Astrocyte of the spinal cord (primary cell): Measurements from ENCODE around the gene CRYGD.

Experiments used
- DNase-seq: peaks from one replicate; pipeline ENCODE4 v3.0.0; 2011; ENCODE audit warnings: low read depth, low spot score
- H3K4me3 ChIP-seq: 2 replicates; pipeline ENCODE4 v1.5.1; 2011; ENCODE audit warnings: low read depth, mild to moderate bottlenecking, low read length, moderate library complexity
- in situ Hi-C: cut with HindIII; loops from 2 replicates; pipeline ENCODE4 v1.10.0; 2017; ENCODE audit warnings: low sequenced_read_pairs
- TF ChIP-seq, protein P1 (sequence below): IDR thresholded peaks from 2 replicates; pipeline ENCODE4 v1.5.1; 2012; ENCODE audit warnings: low read depth, mild to moderate bottlenecking, low read length, inconsistent platforms

Gene CRYGD

DNA sequence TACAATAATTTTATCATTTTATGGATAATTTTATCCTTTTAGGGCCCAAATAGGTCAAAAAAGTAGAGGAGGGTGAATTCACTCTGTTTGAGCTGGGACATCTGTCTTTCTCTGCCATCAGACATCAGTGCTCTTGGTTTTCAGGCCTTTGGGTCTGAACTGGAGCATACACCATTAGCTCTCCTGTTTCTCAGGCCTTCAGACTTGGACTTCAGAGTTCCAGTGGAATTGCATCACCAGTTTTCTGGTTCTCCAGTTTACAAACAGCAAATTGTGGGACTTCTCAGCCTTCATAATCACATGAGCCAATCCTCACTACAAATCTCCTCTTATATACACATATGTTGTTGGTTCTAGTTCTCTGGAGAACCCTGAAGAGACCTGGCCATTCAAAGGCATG lies 33.9 kb downstream of the CRYGD start:
- no peak for DNase-seq
- no peak overlapping the region for H3K4me3 ChIP-seq
- TF ChIP-seq, protein P1, sequence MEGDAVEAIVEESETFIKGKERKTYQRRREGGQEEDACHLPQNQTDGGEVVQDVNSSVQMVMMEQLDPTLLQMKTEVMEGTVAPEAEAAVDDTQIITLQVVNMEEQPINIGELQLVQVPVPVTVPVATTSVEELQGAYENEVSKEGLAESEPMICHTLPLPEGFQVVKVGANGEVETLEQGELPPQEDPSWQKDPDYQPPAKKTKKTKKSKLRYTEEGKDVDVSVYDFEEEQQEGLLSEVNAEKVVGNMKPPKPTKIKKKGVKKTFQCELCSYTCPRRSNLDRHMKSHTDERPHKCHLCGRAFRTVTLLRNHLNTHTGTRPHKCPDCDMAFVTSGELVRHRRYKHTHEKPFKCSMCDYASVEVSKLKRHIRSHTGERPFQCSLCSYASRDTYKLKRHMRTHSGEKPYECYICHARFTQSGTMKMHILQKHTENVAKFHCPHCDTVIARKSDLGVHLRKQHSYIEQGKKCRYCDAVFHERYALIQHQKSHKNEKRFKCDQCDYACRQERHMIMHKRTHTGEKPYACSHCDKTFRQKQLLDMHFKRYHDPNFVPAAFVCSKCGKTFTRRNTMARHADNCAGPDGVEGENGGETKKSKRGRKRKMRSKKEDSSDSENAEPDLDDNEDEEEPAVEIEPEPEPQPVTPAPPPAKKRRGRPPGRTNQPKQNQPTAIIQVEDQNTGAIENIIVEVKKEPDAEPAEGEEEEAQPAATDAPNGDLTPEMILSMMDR, result no peak
- in situ Hi-C loops, result no loop called here

DNA sequence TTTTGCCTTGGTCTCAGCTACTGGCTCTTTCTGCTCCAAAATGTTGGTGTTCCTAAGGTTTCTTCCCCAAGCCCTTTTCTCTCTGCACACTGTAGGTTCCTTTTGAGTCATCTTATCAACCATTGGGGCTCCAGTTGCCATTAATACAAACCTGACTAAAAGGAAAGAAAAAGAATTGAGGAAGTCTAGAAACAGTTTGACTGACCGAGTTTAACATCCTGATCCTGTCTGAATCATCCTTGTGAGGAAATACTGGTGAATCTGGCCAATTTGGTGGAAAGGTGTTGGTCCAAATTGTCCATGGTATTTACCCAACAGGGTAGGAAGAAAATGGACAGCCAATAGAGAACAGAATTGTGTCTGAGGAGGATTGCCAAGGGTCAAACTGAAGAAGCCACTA lies 38.3 kb downstream of the CRYGD start:
- in situ Hi-C loops, result no loop called here
- H3K4me3 ChIP-seq, result no peak overlapping the region
- TF ChIP-seq, protein P1, result no peak
- DNase-seq, result no peak

DNA sequence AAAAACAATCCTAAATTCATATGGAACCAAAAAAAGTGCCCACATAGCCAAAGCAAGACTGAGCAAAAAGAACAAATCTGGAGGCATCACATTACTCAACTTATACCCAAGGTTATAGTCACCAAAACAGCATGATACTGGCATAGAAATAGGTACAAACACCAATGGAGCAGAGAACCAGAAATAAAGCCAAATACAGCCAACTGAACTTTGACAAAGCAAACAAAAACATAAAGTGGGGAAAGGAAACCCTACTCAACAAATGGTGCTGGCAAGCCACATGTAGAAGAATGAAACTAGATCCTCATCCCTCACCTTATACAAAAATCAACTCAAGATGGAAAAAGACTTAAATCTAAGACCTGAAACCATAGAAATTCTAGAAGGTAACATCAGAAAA lies 40.5 kb downstream of the CRYGD start:
- no peak for DNase-seq
- TF ChIP-seq, protein P1, result no peak
- in situ Hi-C loops, result no loop called here
- no peak overlapping the region for H3K4me3 ChIP-seq

DNA sequence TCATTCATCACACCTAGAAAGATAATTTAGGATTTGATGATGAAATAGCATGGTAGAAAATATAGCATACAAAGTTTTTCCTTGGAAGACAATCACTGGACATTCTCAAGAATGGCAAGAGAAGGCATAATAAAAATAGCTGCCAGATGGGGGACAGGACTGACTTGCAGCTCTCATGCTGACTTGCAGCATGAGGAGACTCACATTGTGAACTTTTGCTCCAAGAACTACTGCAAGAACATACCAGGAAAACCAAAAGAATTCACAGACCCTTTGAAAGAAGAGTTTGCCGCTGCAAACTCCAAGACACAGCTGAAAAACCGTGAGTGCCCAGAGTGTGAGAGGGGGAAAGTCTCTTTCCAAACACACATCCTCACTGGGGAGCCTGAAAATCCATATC lies 47.0 kb downstream of the CRYGD start:
- H3K4me3 ChIP-seq, result no peak overlapping the region
- in situ Hi-C loops, result no loop called here
- TF ChIP-seq, protein P1, result no peak
- DNase-seq, result peak; percentile 45

DNA sequence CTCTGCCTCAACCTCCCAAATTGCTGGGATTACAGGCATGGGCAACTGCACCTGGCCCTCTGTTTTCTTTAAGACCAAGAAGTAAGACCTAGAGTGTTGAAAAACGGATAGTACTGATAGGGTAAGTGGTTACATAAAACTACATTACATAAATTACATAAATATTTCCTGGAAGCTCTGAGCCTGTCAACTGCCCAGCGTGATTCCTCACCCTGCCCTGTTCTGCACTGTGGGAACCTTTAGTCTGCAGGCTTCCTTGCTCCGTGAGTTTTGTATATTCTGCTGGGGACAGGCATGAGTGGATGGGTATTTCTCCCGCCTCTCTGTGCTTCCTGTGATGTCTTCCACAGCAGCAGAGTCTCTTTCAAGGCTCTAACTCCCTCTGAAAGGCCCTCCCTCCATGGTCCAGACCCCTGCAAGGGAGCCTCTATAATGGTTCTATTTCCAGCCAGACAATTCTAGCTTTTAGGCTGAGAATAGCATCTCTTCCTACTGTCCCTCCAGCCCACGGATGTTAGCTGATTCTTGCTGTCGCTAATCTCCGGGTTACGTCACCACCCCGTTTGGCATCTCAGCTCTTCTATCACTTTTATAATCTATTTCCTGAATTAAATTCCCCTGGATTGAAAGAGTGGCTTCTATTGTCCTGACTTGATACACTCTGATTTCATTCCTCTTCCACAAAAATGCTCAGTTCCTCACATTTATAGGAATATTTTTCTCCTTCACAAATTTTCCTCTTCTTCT lies 49.5 kb downstream of the CRYGD start:
- in situ Hi-C loops, result no loop called here
- DNase-seq, result peak; percentile 42
- H3K4me3 ChIP-seq, result no peak overlapping the region
- TF ChIP-seq, protein P1, result no peak

DNA sequence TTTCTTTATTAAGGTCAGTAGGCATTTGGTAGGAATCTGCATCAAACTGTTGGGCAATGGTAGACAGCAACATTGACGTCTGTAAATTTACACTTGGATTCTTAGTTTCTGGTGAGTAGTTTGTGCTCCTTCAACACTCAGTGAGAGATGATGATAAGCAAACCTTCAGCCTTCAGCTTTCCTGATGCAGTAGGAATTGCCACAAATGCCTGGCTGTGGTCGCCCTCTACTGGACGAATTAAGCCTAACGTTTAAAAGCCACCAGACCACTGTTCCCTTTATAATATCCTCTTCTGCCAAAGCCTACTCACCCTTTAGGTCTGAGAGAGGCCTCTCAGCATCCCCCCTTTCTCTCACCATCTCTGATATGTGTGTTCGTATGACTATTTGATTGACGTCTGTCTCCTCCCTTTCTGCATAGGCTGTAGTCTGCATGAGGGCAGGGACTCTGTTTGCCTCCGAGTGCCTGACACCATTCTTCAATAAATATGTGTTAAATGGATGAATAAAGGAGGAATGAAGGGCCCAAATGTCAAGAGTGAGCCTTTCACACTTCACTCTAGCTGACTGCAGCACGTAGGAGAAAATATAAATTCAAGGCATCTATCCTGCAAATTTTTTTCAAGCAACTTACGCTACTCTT lies 52.0 kb downstream of the CRYGD start:
- H3K4me3 ChIP-seq, result no peak overlapping the region
- TF ChIP-seq, protein P1, result peak; percentile 73
- DNase-seq, result peak; percentile 73
- in situ Hi-C loops, result no loop called here
